ENCODE data around the gene PDE3B.
"Not testable (repeated sequence)": the region's sequence is repeated elsewhere in the genome, so short reads cannot be mapped to it uniquely, and the experiment has no call there.

PDE3B gene

DNA sequence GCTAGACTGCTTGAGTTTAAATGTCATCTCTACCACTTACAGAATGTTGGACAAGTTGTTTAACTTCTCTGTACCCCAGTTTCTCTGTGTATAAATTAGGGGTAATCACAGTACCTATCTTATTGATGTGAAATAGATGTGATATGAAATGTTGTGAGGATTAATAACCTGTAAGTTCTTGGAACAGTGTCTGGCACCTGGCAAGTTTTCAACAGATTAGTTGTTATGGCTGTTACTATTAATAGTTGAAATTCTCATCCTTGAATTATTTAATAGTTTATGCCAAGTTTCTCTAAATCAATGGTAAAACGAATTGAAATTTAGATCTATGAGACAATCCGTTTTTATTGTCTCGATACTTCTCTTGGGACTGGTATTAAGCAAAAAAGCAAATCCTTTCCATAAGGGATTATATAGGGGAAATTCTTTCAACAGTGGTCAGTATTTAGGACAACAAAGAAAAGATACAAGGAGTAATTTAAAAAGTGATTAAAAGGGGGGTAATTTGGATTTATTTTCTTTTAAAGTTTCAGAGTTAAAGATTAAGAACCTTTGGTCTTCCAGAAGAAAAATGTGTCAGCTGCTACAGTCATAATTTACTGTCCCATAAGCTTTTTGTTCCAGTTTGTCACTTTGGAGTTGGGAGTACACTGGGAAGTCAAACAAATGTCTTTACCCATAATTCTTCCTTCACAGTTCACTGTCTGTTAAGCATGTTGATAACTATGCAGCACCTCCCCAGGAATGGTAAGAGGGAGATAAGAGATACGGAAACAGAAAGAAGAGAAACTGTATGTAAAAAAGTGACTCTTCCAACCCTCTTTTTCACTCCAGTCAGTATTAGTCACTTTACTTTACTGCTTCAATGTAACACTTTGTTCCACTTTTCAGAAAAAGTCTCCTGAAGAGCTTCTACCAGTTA lies 13.2 kb downstream of the PDE3B start:
- no peak overlapping the region for H3K27ac ChIP-seq (replicated peaks)
- no peak for DNase-seq (ENCODE audit: low read depth in 1 of 2, low spot score in 1 of 2)
- no peaks in the 10 kb centered on the region for H3K27me3 ChIP-seq (ENCODE audit: insufficient read depth, poor library complexity, severe bottlenecking)
- TF ChIP-seq, protein P1, sequence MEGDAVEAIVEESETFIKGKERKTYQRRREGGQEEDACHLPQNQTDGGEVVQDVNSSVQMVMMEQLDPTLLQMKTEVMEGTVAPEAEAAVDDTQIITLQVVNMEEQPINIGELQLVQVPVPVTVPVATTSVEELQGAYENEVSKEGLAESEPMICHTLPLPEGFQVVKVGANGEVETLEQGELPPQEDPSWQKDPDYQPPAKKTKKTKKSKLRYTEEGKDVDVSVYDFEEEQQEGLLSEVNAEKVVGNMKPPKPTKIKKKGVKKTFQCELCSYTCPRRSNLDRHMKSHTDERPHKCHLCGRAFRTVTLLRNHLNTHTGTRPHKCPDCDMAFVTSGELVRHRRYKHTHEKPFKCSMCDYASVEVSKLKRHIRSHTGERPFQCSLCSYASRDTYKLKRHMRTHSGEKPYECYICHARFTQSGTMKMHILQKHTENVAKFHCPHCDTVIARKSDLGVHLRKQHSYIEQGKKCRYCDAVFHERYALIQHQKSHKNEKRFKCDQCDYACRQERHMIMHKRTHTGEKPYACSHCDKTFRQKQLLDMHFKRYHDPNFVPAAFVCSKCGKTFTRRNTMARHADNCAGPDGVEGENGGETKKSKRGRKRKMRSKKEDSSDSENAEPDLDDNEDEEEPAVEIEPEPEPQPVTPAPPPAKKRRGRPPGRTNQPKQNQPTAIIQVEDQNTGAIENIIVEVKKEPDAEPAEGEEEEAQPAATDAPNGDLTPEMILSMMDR (IDR thresholded peaks at IDR 0.05; ENCODE audit: insufficient read depth, low read length), result no peak
- TF ChIP-seq GABPA (IDR thresholded peaks at IDR 0.05; ENCODE audit: low read depth), result no peak
- no peak for TF ChIP-seq SPI1 (IDR thresholded peaks at IDR 0.05; ENCODE audit: borderline replicate concordance, low read depth)
- TF ChIP-seq, protein P2, sequence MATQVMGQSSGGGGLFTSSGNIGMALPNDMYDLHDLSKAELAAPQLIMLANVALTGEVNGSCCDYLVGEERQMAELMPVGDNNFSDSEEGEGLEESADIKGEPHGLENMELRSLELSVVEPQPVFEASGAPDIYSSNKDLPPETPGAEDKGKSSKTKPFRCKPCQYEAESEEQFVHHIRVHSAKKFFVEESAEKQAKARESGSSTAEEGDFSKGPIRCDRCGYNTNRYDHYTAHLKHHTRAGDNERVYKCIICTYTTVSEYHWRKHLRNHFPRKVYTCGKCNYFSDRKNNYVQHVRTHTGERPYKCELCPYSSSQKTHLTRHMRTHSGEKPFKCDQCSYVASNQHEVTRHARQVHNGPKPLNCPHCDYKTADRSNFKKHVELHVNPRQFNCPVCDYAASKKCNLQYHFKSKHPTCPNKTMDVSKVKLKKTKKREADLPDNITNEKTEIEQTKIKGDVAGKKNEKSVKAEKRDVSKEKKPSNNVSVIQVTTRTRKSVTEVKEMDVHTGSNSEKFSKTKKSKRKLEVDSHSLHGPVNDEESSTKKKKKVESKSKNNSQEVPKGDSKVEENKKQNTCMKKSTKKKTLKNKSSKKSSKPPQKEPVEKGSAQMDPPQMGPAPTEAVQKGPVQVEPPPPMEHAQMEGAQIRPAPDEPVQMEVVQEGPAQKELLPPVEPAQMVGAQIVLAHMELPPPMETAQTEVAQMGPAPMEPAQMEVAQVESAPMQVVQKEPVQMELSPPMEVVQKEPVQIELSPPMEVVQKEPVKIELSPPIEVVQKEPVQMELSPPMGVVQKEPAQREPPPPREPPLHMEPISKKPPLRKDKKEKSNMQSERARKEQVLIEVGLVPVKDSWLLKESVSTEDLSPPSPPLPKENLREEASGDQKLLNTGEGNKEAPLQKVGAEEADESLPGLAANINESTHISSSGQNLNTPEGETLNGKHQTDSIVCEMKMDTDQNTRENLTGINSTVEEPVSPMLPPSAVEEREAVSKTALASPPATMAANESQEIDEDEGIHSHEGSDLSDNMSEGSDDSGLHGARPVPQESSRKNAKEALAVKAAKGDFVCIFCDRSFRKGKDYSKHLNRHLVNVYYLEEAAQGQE (IDR thresholded peaks at IDR 0.05; ENCODE audit: insufficient replicate concordance, low read depth), result no peak
- no peak for TF ChIP-seq POLR2AphosphoS5 (IDR thresholded peaks at IDR 0.05; ENCODE audit: low read depth)
- H3K4me3 ChIP-seq (replicated peaks; ENCODE audit: insufficient read depth, low read length), result no peak overlapping the region

- no peak overlapping the region for H3K4me3 ChIP-seq (replicated peaks; ENCODE audit: insufficient read depth, low read length)
- TF ChIP-seq, protein P2 (IDR thresholded peaks at IDR 0.05; ENCODE audit: insufficient replicate concordance, low read depth), result no peak
- no peak for TF ChIP-seq GABPA (IDR thresholded peaks at IDR 0.05; ENCODE audit: low read depth)
- TF ChIP-seq, protein P1 (IDR thresholded peaks at IDR 0.05; ENCODE audit: insufficient read depth, low read length), result no peak
- no peak for TF ChIP-seq SPI1 (IDR thresholded peaks at IDR 0.05; ENCODE audit: borderline replicate concordance, low read depth)
- no peak for TF ChIP-seq POLR2AphosphoS5 (IDR thresholded peaks at IDR 0.05; ENCODE audit: low read depth)
- no peak for DNase-seq (ENCODE audit: low read depth in 1 of 2, low spot score in 1 of 2)
- H3K27me3 ChIP-seq (ENCODE audit: insufficient read depth, poor library complexity, severe bottlenecking), result no peaks in the 10 kb centered on the region
- no peak overlapping the region for H3K27ac ChIP-seq (replicated peaks)
Measured at GRCh38 chr11:14657841-14658240, 14.2 kb downstream of the PDE3B start.

- not testable (repeated sequence) for H3K27me3 ChIP-seq (ENCODE audit: insufficient read depth, poor library complexity, severe bottlenecking); H3K4me3 ChIP-seq (replicated peaks; ENCODE audit: insufficient read depth, low read length); H3K27ac ChIP-seq (replicated peaks); DNase-seq (ENCODE audit: low read depth in 1 of 2, low spot score in 1 of 2)
Measured at GRCh38 chr11:14664926-14665325, 21.3 kb downstream of the PDE3B start.

- H3K4me3 ChIP-seq (replicated peaks; ENCODE audit: insufficient read depth, low read length); H3K27ac ChIP-seq (replicated peaks); H3K27me3 ChIP-seq (ENCODE audit: insufficient read depth, poor library complexity, severe bottlenecking); DNase-seq (ENCODE audit: low read depth in 1 of 2, low spot score in 1 of 2): not testable (repeated sequence)
Measured at GRCh38 chr11:14667329-14667728, 23.7 kb downstream of the PDE3B start.

All from HL-60 (cell line).